Neural crest cell (in vitro differentiated cells): ENCODE results near the gene PDE11A. TPM values are rescaled to one million over a fixed set of nuclear protein-coding genes. Genes with fewer than 3 reads are reported as not detected.
A peak's percentile ranks its signal among the peaks of the same experiment; 100 is the strongest.

Experiments used
- DNase-seq: peaks from one replicate; pipeline ENCODE4 v3.0.0; 2021; ENCODE audit warnings: low read depth, mixed read lengths, low spot score
- H3K27ac Mint-ChIP-seq: one replicate; pipeline ENCODE4 v1.8.0; 2021; ENCODE audit warnings: mild to moderate bottlenecking, mixed read lengths; ENCODE audit not compliant: unreplicated experiment
- H3K27me3 Mint-ChIP-seq: 2 replicates; pipeline ENCODE4 v1.8.0; 2021; ENCODE audit warnings: low read depth, mild to moderate bottlenecking, mixed read lengths
- H3K36me3 Mint-ChIP-seq: 2 replicates; pipeline ENCODE4 v1.8.0; 2021; ENCODE audit warnings: low read depth, mild to moderate bottlenecking, mixed read lengths
- H3K4me1 Mint-ChIP-seq: 2 replicates; pipeline ENCODE4 v1.8.0; 2021; ENCODE audit warnings: mixed read lengths
- H3K4me3 Mint-ChIP-seq: one replicate; pipeline ENCODE4 v1.8.0; 2021; ENCODE audit warnings: mild to moderate bottlenecking, mixed read lengths
- H3K9me3 Mint-ChIP-seq: 2 replicates; pipeline ENCODE4 v1.8.0; 2021; ENCODE audit warnings: mixed read lengths
- long read RNA-seq: library from polyadenylated mRNA; unstranded; transcript quantifications from one replicate; pipeline ENCODE4 v2.0.0, GENCODE V29; 2020
- total RNA-seq: library from RNA; stranded (reverse); gene quantifications from 2 replicates; pipeline ENCODE4 v1.2.1, GENCODE V29; 2021
- TF ChIP-seq, protein P1 (sequence below): fragments of 200-600 bp; sonication (generic); conservative IDR thresholded peaks from 2 replicates; pipeline ENCODE4 v1.5.0; 2021; ENCODE audit warnings: antibody characterized with exemption, mild to moderate bottlenecking

PDE11A gene
- 0.23 and 0.28 TPM in 2 replicates for total RNA-seq
- long read RNA-seq = 0 reads

DNA sequence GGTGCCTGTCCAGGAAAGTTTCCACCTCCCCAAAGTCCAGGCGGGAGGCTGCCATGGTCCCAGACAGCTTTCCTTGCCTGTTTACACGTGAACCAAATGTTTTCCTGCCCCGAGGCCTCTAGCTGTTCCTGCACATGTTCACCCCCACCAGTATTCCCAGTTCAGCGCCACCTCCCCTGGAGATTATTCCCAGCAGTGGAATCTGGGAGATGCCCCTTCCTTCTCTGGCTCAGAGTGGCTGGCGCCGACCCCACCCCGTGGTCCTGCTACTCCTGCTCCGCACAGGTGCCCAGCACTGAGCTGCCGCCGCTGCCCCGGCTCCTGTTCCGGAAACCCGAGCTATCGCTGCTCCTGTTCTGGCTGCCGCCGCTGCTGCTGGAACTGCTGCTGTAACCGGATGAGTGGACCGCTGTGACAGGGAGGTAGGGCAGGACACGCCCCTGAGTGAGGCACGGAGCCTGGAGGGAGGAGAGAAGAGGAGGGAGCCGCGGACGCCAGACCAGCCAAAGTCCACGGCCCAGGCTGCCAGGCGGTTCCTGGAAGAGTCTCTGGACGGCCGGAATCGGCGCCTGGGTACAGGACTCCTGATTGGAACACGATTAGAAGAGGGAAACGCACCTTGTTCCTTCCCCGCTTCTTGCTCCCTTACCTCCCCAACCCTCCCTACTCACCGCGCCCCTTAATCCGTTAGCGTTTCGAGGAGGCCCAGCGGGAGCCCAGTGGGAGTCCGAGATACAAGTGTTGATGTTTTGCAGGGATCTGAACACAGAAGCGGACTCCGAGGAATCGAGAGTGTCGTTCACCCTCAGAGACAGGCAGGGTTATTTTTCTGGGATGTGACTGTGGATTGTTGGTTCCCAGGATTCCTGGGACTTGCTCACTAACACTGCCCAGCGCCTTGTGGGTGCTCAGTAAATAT, at the start of gene PDE11A:
Gene PDE11A (minus strand): TSS at position 395 of the 919 bp plus-strand sequence. CDS start 340 bp downstream, at position 55.
- TF ChIP-seq, protein P1, sequence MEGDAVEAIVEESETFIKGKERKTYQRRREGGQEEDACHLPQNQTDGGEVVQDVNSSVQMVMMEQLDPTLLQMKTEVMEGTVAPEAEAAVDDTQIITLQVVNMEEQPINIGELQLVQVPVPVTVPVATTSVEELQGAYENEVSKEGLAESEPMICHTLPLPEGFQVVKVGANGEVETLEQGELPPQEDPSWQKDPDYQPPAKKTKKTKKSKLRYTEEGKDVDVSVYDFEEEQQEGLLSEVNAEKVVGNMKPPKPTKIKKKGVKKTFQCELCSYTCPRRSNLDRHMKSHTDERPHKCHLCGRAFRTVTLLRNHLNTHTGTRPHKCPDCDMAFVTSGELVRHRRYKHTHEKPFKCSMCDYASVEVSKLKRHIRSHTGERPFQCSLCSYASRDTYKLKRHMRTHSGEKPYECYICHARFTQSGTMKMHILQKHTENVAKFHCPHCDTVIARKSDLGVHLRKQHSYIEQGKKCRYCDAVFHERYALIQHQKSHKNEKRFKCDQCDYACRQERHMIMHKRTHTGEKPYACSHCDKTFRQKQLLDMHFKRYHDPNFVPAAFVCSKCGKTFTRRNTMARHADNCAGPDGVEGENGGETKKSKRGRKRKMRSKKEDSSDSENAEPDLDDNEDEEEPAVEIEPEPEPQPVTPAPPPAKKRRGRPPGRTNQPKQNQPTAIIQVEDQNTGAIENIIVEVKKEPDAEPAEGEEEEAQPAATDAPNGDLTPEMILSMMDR = no peak
- Mint-ChIP-seq H3K4me3 (peak within 1 kb of the TSS; percentile 89), H3K27ac (peak within 1 kb of the TSS; percentile 40), H3K36me3 (no peaks in the 10 kb centered on the region), H3K27me3 (peaks cover 73% of the 10 kb centered on the region), H3K9me3 (no peaks in the 10 kb centered on the region), H3K4me1 (peaks cover 13% of the 10 kb centered on the region)
- DNase-seq = peak; percentile 64

DNA sequence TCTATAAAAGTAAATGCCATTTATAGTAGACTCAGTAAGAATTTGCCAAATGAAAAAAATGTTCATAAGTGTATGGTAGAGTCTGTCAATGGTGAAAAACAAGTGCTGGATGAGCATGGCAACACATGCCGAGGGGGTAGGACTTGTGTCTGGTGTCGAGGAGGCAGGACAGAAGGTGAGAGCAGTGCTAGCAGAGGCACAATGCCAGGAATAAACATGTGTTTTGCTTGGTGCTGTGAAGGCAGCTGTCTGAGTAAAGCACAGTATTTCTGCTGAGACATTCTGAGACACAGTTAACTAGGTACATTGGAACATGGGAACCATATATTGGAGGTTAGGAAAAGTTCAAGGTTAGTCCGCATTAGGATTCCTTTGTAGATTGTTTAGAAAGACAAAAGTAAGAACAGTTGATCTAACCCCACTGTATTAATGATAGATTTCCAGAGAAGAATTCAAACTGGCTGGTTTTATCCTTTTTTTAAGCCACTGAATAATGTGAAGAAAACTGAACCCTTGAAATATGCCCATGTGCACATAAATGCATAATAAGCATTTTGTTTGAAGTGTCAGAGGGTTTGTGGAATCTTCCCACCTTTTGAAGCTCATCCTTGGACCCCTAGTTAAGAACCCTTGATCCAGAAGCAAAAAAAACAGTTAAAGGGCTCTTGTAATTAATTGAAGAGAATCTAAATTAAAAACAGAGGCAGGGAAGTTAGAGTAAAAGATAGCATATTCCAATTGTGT, 46.8 kb upstream of the PDE11A start:
- no peak overlapping the region for H3K4me3 Mint-ChIP-seq
- peaks cover 3% of the 10 kb centered on the region for H3K4me1 Mint-ChIP-seq
- no peak for DNase-seq
- no peaks in the 10 kb centered on the region for H3K36me3 Mint-ChIP-seq
- no peaks in the 10 kb centered on the region for H3K9me3 Mint-ChIP-seq
- TF ChIP-seq, protein P1 = no peak
- H3K27ac Mint-ChIP-seq = no peak overlapping the region
- H3K27me3 Mint-ChIP-seq = no peaks in the 10 kb centered on the region

DNA sequence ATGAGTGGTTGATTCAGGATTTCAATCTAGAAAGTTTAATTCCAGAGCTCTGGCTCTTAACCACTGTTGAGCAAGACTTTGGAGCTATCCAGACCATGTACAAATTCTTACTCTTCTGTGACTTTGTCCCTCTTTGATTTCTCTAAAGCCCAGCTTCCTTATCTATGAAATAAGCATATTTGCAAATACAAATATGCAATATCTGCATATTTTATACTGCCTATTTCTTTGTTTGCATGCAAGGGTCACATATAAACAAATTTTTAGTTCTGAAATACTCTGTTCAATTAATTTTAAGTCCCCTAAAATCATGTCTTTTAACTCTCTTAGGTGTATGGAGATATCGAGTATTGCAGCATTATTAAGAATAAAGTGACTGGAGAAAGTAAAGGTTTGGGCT, 45.1 kb upstream of the PDE11A start:
- H3K4me3 Mint-ChIP-seq = no peak overlapping the region
- no peaks in the 10 kb centered on the region for H3K27me3 Mint-ChIP-seq
- H3K27ac Mint-ChIP-seq = no peak overlapping the region
- no peak for DNase-seq
- H3K4me1 Mint-ChIP-seq = peaks cover 13% of the 10 kb centered on the region
- TF ChIP-seq, protein P1 = peak; percentile 11
- no peaks in the 10 kb centered on the region for H3K9me3 Mint-ChIP-seq
- H3K36me3 Mint-ChIP-seq = no peaks in the 10 kb centered on the region

DNA sequence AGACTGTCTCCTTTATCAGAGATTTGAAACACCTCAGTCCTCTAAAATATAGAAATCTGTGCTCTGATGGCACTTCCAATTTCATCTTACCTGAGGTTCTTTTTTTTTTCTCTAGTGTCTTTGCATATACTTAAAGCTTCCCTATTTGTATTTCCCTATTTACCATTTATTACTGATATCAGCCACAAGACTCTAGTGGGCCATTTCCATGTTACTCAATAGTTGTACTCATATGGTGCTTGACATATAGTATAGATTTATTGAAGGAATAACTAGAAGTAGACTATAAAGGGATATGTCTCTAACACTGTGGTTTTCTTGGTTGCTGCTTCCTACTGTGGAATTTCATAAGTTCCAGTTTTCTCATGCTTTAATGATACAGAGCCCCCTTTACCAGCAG, 42.7 kb upstream of the PDE11A start:
- peaks cover 13% of the 10 kb centered on the region for H3K4me1 Mint-ChIP-seq
- H3K27ac Mint-ChIP-seq = no peak overlapping the region
- TF ChIP-seq, protein P1 = no peak
- H3K27me3 Mint-ChIP-seq = no peaks in the 10 kb centered on the region
- no peaks in the 10 kb centered on the region for H3K9me3 Mint-ChIP-seq
- no peak for DNase-seq
- no peaks in the 10 kb centered on the region for H3K36me3 Mint-ChIP-seq
- peak overlapping the region; percentile 97 for H3K4me3 Mint-ChIP-seq

DNA sequence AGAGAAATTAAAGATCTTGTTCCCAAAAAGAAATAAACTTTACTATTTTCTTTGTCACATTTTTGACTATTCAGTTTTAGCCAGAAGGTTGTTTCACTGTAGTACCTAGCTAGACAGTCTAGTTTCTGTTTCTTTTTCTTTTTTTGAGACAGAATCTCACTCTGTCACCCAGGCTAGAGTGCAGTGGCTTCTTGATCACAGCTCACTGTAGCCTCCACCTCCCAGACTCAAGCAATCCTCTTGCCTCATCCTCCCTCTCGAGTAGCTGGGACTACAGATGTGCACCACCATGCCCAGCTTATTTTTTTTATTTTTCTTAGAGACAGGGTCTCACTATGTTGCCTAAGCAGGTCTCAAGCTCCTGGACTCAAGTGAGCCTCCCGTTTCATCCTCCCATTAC, 41.9 kb upstream of the PDE11A start:
- TF ChIP-seq, protein P1 = no peak
- Mint-ChIP-seq H3K27me3 (no peaks in the 10 kb centered on the region), H3K27ac (no peak overlapping the region), H3K36me3 (no peaks in the 10 kb centered on the region), H3K4me3 (peak overlapping the region; percentile 97), H3K4me1 (peaks cover 16% of the 10 kb centered on the region), H3K9me3 (no peaks in the 10 kb centered on the region)
- no peak for DNase-seq
